Muscle layer of colon (tissue), 2 donors: ENCODE results near the gene LAMA3.

ENCODE experiments used
- H3K27ac ChIP-seq: one replicate; pipeline ENCODE4 v1.7.0; 2013; ENCODE audit warnings: low read depth, mild to moderate bottlenecking, low read length, moderate library complexity
- H3K27me3 ChIP-seq, 2 donors: one replicate each; pipeline ENCODE4 v1.7.0; 2013; ENCODE audit warnings: low read length in 2 of 2, mild to moderate bottlenecking in 2 of 2; ENCODE audit not compliant: insufficient read depth in 2 of 2, control insufficient read depth in 1 of 2
- H3K36me3 ChIP-seq: one replicate; pipeline ENCODE4 v1.7.0; 2013; ENCODE audit warnings: mild to moderate bottlenecking, low read length; ENCODE audit not compliant: insufficient read depth
- H3K4me1 ChIP-seq: one replicate; pipeline ENCODE4 v1.7.0; 2013; ENCODE audit warnings: mild to moderate bottlenecking, low read length; ENCODE audit not compliant: insufficient read depth
- H3K4me3 ChIP-seq, 2 donors: one replicate each; pipeline ENCODE4 v1.7.0; 2013; ENCODE audit warnings: low read length in 2 of 2, low read depth in 1 of 2, mild to moderate bottlenecking in 1 of 2, moderate library complexity in 1 of 2
- H3K9ac ChIP-seq: one replicate; pipeline ENCODE4 v1.7.0; 2013; ENCODE audit warnings: low read length
- H3K9me3 ChIP-seq: one replicate; pipeline ENCODE4 v1.7.0; 2013; ENCODE audit warnings: mild to moderate bottlenecking, low read length
- donor health status: abdominal sarcoma.
- donor health status: Adenocarcinoma of cecum.

Gene LAMA3, protein sequence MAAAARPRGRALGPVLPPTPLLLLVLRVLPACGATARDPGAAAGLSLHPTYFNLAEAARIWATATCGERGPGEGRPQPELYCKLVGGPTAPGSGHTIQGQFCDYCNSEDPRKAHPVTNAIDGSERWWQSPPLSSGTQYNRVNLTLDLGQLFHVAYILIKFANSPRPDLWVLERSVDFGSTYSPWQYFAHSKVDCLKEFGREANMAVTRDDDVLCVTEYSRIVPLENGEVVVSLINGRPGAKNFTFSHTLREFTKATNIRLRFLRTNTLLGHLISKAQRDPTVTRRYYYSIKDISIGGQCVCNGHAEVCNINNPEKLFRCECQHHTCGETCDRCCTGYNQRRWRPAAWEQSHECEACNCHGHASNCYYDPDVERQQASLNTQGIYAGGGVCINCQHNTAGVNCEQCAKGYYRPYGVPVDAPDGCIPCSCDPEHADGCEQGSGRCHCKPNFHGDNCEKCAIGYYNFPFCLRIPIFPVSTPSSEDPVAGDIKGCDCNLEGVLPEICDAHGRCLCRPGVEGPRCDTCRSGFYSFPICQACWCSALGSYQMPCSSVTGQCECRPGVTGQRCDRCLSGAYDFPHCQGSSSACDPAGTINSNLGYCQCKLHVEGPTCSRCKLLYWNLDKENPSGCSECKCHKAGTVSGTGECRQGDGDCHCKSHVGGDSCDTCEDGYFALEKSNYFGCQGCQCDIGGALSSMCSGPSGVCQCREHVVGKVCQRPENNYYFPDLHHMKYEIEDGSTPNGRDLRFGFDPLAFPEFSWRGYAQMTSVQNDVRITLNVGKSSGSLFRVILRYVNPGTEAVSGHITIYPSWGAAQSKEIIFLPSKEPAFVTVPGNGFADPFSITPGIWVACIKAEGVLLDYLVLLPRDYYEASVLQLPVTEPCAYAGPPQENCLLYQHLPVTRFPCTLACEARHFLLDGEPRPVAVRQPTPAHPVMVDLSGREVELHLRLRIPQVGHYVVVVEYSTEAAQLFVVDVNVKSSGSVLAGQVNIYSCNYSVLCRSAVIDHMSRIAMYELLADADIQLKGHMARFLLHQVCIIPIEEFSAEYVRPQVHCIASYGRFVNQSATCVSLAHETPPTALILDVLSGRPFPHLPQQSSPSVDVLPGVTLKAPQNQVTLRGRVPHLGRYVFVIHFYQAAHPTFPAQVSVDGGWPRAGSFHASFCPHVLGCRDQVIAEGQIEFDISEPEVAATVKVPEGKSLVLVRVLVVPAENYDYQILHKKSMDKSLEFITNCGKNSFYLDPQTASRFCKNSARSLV (N-terminal part only)

DNA sequence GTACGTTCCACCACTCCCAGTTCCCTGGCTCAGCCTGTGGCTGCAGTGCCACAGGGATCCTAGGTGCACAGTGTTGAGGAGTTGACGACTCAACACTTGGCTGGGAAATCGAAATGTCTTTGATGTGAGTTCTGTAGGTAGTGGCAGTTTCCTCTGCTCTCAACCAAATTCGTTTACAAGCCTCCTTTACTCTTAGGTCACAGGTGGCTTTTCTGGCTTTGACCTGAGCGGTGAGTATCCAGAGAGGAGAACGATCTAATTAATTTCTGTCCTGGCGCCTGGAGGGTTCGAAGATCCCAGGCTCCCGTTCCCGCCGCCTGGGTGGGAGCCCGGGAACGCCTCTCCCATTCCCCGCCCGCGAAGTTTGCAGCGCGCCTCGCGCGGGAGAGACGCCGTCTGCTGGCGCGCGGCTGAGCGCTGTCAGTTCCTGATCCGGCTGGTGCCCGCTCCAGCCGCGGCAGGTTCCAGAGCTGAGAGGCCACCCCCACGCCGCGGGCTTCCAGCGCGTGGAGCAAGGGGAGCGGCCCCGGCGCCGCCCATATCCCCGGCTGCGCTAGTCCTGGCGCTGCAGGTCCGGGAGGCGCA, at the start of gene LAMA3:
Gene LAMA3 (plus strand): TSS at position 423 of the 585 bp plus-strand sequence. CDS start 231 bp downstream, outside the sequence.
- H3K9ac ChIP-seq: no peak within 1 kb of the TSS
- H3K9me3 ChIP-seq: no peaks in the 10 kb centered on the region
- no peaks in the 10 kb centered on the region for H3K36me3 ChIP-seq
- no peak within 1 kb of the TSS for H3K27ac ChIP-seq
- peaks cover 14% of the 10 kb centered on the region for H3K4me1 ChIP-seq
- H3K4me3 ChIP-seq: peak within 1 kb of the TSS; percentile 23 to 57
- H3K27me3 ChIP-seq: peaks cover 10 to 19% of the 10 kb centered on the region in 2 donors

DNA sequence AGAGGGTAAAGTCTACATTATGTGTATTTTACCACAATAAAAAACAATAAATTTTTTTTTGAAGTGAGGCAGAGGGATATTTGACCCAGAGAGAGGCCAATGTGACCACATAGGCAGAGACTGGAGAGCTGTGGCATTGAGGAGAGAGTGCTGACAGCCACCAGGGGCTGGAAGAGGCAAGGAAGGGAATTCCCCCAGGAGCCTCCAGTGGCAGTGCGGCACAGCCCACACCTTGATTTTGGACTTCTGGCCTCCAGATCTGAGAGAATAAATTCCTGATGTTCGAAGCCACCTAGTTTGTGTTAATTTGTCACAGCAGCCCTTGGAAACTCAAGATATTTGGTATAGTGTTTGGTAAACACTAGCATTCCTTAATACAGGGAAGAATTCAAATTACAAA, 49.2 kb upstream of the LAMA3 start:
- Histone ChIP-seq H3K4me3 (no peak overlapping the region), H3K9me3 (no peaks in the 10 kb centered on the region), H3K27ac (no peak overlapping the region), H3K27me3 (no peaks in the 10 kb centered on the region), H3K9ac (no peak overlapping the region), H3K36me3 (no peaks in the 10 kb centered on the region), H3K4me1 (no peaks in the 10 kb centered on the region)

DNA sequence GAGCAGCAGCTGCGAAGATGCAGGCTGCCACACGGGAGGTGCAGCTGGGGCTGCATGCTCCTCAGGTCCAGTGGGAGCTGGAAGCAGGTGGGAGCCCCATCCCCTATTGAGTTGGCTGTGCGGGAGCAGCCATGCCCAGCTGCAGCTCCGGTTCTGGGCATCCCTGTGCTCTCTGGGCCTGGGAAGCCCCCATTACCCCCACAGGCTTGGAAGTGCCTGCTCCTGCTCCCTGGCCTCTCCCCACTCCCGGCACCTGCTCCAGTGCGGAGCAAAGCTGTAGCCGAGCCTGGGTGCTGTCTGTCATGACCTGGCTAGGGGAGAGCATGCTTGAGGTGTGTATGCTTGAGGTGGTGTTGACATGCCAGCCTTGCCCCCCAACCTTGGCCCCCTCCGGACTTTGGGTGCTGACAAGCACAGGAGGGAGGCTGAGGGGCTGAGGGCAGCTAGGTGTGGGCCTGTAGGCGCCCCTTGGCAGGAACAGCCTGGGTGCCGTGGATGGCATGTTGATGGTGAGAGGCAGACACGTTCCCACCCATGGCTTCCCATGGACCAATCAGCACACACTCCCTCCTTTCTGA, 48.0 kb upstream of the LAMA3 start:
- H3K27ac ChIP-seq: no peak overlapping the region
- H3K4me1 ChIP-seq: no peaks in the 10 kb centered on the region
- H3K4me3 ChIP-seq: no peak overlapping the region
- no peaks in the 10 kb centered on the region for H3K27me3 ChIP-seq
- H3K9ac ChIP-seq: no peak overlapping the region
- no peaks in the 10 kb centered on the region for H3K36me3 ChIP-seq
- no peaks in the 10 kb centered on the region for H3K9me3 ChIP-seq

DNA sequence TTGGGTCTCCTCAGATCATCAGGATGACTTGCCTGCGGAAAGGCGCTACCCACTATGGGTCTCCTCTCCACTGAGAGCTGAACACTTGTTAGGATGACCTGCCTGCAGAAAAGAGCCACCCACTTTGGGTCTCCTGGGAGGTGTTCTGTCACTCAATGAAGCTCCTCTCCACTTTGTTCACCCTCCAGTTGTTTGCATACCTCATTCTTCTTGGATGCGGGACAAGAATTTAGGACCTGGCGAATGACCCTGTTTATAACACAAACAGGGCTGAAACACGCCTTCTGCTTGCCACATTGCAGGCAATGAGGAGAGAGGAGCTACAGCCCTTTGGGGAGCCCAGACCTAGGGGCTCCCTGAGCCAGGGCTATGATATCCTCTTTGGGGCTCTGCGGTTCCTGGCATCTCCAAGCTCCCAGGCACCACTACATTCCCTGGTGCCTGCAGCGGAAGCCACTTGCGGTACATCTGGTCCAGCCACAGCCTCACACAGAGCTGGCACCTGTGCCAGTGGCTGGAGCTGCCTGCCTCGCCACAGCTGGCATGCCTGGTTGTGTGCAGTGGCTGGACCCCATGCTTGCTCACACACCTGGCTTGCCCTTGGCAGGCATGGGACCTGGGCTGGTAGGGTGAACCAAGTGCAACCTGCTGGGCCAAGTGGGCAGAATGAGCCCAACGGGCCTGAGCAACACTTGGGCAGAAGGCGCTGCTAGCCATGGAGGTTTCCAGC, 47.2 kb upstream of the LAMA3 start:
- H3K4me1 ChIP-seq: no peaks in the 10 kb centered on the region
- no peak overlapping the region for H3K9ac ChIP-seq
- H3K36me3 ChIP-seq: no peaks in the 10 kb centered on the region
- no peaks in the 10 kb centered on the region for H3K9me3 ChIP-seq
- H3K27me3 ChIP-seq: no peaks in the 10 kb centered on the region
- H3K4me3 ChIP-seq: no peak overlapping the region
- no peak overlapping the region for H3K27ac ChIP-seq

DNA sequence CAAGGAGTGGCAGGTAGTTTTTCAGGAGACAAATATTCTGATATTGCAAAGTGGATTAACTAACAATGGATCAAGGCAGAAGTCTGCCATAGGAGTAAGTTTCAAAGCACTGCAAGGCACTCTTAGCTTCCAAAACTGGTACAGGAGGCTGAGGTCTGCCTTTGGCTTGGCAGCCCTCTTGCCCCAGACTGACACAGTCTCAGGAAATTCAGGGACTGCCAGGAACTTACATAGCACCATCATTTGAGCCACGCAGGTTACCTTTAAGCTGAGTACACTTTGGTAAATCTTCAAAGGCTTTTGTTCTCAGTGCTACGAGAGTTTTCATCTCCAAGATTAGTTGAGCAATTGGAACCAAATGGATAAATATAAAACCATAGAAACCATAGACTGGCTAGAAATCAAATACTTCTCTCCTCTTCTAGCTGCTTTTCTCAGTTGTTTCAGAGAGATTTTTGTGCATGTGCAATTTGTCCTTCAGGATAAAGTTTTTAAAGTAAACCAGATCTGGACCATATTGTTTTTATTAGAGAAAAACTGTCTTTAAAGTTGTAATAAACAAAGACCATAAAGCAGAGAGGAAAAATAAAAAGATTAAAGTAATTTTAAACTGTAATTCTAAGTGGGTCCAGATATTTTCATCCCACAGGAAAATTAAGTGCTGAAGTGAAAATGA, 45.3 kb upstream of the LAMA3 start:
- no peaks in the 10 kb centered on the region for H3K4me1 ChIP-seq
- H3K9ac ChIP-seq: no peak overlapping the region
- H3K4me3 ChIP-seq: no peak overlapping the region
- H3K27ac ChIP-seq: no peak overlapping the region
- no peaks in the 10 kb centered on the region for H3K9me3 ChIP-seq
- no peaks in the 10 kb centered on the region for H3K36me3 ChIP-seq
- H3K27me3 ChIP-seq: no peaks in the 10 kb centered on the region

DNA sequence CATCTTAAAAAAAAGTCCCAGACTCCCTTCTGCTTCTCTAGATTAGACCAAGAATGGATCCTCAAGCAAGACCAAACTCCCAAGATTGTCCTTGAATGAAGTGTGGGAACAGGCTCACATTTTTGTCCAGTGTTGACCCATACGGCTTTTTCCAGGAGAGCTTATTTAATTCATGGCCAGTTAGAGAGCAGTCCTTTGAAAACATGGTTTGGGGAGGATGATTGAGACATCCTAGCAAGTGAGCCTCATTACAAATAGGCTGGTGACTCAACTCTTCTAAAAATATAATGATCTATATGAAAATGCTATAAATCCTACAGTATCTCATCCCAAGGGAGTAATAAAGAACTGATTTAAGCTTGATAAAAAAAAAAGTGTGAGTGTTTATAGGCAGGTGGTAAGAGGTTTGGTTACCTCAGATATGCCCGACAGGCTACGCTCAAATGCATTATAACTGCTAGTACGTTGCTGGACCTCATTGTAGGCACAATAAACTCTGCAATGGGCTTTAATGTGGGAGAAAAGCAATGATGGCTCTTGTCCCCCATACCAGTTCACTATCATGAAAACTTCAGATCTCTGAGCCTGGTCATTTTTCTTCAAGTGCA, 43.6 kb upstream of the LAMA3 start:
- Histone ChIP-seq H3K27ac (no peak overlapping the region), H3K36me3 (no peaks in the 10 kb centered on the region), H3K9ac (no peak overlapping the region), H3K27me3 (no peaks in the 10 kb centered on the region), H3K4me1 (no peaks in the 10 kb centered on the region), H3K9me3 (no peaks in the 10 kb centered on the region), H3K4me3 (no peak overlapping the region)

DNA sequence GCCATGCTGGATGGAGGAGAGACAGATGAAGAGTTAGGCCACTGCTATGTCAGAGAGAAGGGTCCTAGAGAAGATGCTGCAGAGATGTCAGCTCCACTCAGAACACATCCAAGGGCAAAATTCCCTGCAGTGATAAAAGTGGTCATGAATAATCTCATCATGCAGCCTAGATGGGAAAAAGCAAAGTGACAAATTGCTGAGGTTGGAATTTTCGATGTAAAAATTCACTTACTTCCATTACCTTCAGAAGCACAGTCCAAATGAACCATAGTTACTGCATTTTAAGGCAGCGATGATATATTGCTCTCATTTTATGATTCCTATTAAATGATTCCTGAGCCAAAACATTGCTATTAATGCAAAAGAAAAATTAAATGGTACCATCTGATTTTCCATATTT, 43.0 kb upstream of the LAMA3 start:
- Histone ChIP-seq H3K27ac (no peak overlapping the region), H3K36me3 (no peaks in the 10 kb centered on the region), H3K4me3 (no peak overlapping the region), H3K4me1 (no peaks in the 10 kb centered on the region), H3K9me3 (no peaks in the 10 kb centered on the region), H3K27me3 (no peaks in the 10 kb centered on the region), H3K9ac (no peak overlapping the region)

DNA sequence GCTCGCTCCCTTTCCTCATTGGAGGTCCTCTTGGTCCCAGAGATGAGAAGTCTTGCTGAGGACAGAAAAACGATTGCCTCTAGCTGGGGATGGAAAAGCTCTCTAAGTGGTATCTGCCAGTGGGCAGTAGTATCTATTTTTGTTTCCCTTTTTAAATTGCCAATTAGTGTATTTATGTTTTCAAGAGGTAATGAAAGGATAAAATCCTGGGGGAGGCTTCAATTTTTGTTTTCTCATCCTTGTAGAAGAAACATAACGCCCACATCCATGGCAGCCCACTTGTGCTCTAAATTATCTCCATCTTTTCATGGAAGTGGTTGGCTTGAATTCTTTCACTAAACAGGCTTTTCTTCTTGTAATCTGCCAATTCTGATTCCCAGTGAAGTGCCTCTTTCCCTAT, 40.8 kb upstream of the LAMA3 start:
- no peak overlapping the region for H3K9ac ChIP-seq
- H3K4me1 ChIP-seq: no peaks in the 10 kb centered on the region
- H3K9me3 ChIP-seq: no peaks in the 10 kb centered on the region
- H3K36me3 ChIP-seq: no peaks in the 10 kb centered on the region
- no peaks in the 10 kb centered on the region for H3K27me3 ChIP-seq
- H3K27ac ChIP-seq: no peak overlapping the region
- H3K4me3 ChIP-seq: no peak overlapping the region

DNA sequence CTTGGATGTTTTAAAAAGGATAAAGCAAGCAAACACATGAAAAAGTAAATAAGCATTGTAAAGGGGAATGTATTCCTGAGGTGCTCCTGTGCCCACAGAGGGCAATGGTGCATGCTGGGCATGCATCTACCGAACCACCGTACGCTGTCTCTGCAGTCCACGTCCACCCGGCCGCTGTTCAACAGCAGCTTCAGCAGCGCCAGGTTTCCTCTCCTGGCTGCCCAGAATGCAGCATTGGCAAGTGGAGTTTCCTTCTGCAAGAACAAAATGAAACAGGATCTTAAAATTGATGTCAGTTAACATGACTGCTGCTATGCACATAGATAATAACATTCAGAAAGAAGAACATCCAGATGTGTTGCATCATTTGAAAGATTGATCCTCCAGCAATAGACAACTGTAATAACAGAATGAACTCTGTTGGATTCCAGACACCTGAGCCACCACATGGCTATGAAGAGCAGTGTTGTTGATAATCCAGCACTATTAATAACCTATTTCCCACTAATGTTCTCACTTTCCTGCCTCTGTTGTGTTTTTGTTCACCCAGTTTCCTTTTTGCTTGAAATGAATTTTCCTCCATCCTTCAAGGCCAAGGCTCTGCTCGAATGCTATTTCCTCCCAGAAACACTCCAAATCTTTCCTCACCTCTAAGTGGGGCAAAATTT, 40.2 kb upstream of the LAMA3 start:
- H3K9me3 ChIP-seq: no peaks in the 10 kb centered on the region

More for the DNA sequence above, 40.2 kb upstream of the LAMA3 start:
- H3K27ac ChIP-seq: no peak overlapping the region
- no peaks in the 10 kb centered on the region for H3K27me3 ChIP-seq
- no peaks in the 10 kb centered on the region for H3K4me1 ChIP-seq
- no peak overlapping the region for H3K4me3 ChIP-seq
- no peaks in the 10 kb centered on the region for H3K36me3 ChIP-seq
- H3K9ac ChIP-seq: no peak overlapping the region
